Fibroblast of lung (primary cell): ENCODE data around the gene JAG2. TPM values are rescaled to one million over a fixed set of nuclear protein-coding genes. Genes with fewer than 3 reads are reported as not detected.

Experiments
- DNase-seq, 2 donors: peaks; one replicate each; pipeline versions ENCODE4 v3.0.0 to v3.0.0-alpha.2; 2010; ENCODE audit warnings: low read depth in 2 of 2
- H2AFZ ChIP-seq: 2 replicates; pipeline ENCODE4 v1.5.1; 2012; ENCODE audit warnings: low read length, control low read depth, inconsistent platforms
- H3K27ac ChIP-seq: 2 replicates; pipeline ENCODE4 v1.5.1; 2011; ENCODE audit warnings: low read length, control low read depth; ENCODE audit not compliant: insufficient read depth
- H3K27me3 ChIP-seq: 2 replicates; pipeline ENCODE4 v1.5.1; 2011; ENCODE audit warnings: mild to moderate bottlenecking, low read length; ENCODE audit not compliant: control insufficient read depth, insufficient read depth
- H3K36me3 ChIP-seq: 2 replicates; pipeline ENCODE4 v1.5.1; 2011; ENCODE audit warnings: low read length; ENCODE audit not compliant: control insufficient read depth, insufficient read depth
- H3K4me1 ChIP-seq: 2 replicates; pipeline ENCODE4 v1.5.1; 2011; ENCODE audit warnings: low read length; ENCODE audit not compliant: control insufficient read depth, insufficient read depth; ENCODE audit errors: extremely low read depth
- H3K4me2 ChIP-seq: 2 replicates; pipeline ENCODE4 v1.5.1; 2011; ENCODE audit warnings: low read length, control low read depth; ENCODE audit not compliant: insufficient read depth; ENCODE audit errors: extremely low read depth
- H3K4me3 ChIP-seq, 4 experiments: fragments of 200-600 bp in 1 of 4; sonication (generic) in 1 of 4; replicated peaks in 1 of 4; 2 replicates each; pipeline ENCODE4 v1.5.1; 2011 to 2016; ENCODE audit warnings: low read length in 4 of 4, low read depth in 3 of 4, mild to moderate bottlenecking in 3 of 4, control low read depth in 2 of 4, inconsistent platforms in 1 of 4, mixed read lengths in 1 of 4; ENCODE audit not compliant: insufficient read depth in 1 of 4; ENCODE audit errors: control extremely low read depth in 1 of 4
- H3K79me2 ChIP-seq: 2 replicates; pipeline ENCODE4 v1.5.1; 2012; ENCODE audit warnings: mild to moderate bottlenecking, low read length, inconsistent platforms; ENCODE audit not compliant: control insufficient read depth, insufficient read depth
- H3K9ac ChIP-seq: 2 replicates; pipeline ENCODE4 v1.5.1; 2011; ENCODE audit warnings: mild to moderate bottlenecking, low read length, control low read depth; ENCODE audit not compliant: insufficient read depth
- H3K9me3 ChIP-seq: 2 replicates; pipeline ENCODE4 v1.5.1; 2012; ENCODE audit warnings: low read depth, low read length; ENCODE audit not compliant: control insufficient read depth, insufficient read depth
- H4K20me1 ChIP-seq: 2 replicates; pipeline ENCODE4 v1.5.1; 2011; ENCODE audit warnings: low read length; ENCODE audit not compliant: control insufficient read depth, insufficient read depth; ENCODE audit errors: extremely low read depth
- CTCF ChIP-seq, 2 donors: IDR thresholded peaks in 1 of 2; conservative IDR thresholded peaks in 1 of 2; 1 replicate in 1 of 2; 2 replicates in 1 of 2; pipeline ENCODE4 v1.5.1; 2011 to 2012; ENCODE audit warnings: low read length in 2 of 2, control low read depth in 1 of 2, inconsistent platforms in 1 of 2, low read depth in 1 of 2, mild to moderate bottlenecking in 1 of 2
- EZH2 ChIP-seq: IDR thresholded peaks from 2 replicates; pipeline ENCODE4 v1.5.1; 2012; ENCODE audit warnings: low read length, control low read depth, mild to moderate bottlenecking; ENCODE audit errors: missing control alignments
- polyA plus RNA-seq, 2 donors: library from polyadenylated mRNA; depleted of rRNA in 1 of 2; stranded (reverse) in 1 of 2; unstranded in 1 of 2; fragments of >200 nt; gene quantifications; 2 replicates each; pipeline ENCODE4 v1.2.1, GENCODE V29; 2011 to 2012; ENCODE audit warnings: missing spikeins in 1 of 2
- total RNA-seq: library from RNA; depleted of rRNA; stranded (reverse); fragments of >200 nt; gene quantifications from 2 replicates; pipeline ENCODE4 v1.2.1, GENCODE V29; 2014

Gene JAG2
- total and polyA plus RNA-seq, 2 donors (not counting 1 experiment from before 2014, with no cell fraction given), result 0.51 to 1.8 TPM

- peaks cover 2% of the 10 kb centered on the region for H3K4me1 ChIP-seq
- H3K27me3 ChIP-seq, result no peaks in the 10 kb centered on the region
- H3K36me3 ChIP-seq, result no peaks in the 10 kb centered on the region
- H4K20me1 ChIP-seq, result no peaks in the 10 kb centered on the region
- no peak for TF ChIP-seq CTCF (conservative IDR thresholded peaks at IDR 0.05 in 1 of 2, IDR thresholded peaks at IDR 0.05 in 1 of 2; ENCODE audit: low read depth in 1 of 2, low read length in 2 of 2)
- TF ChIP-seq EZH2, result no peak
- no peaks in the 10 kb centered on the region for H3K9me3 ChIP-seq
- no peak overlapping the region for H3K27ac ChIP-seq
- no peak overlapping the region for H3K4me2 ChIP-seq
- H3K79me2 ChIP-seq, result no peaks in the 10 kb centered on the region
- no peak for DNase-seq
- no peak overlapping the region for H3K4me3 ChIP-seq
- no peak overlapping the region for H3K9ac ChIP-seq
- no peak overlapping the region for H2AFZ ChIP-seq
Observed at GRCh38 chr14:105201925-105202513, 33.4 kb upstream of the JAG2 start.

GRCh38 chr14:105201156-105201924 lies 32.8 kb upstream of the JAG2 start:
- H3K4me2 ChIP-seq, result no peak overlapping the region
- no peak overlapping the region for H3K9ac ChIP-seq
- no peaks in the 10 kb centered on the region for H3K9me3 ChIP-seq
- H3K4me3 ChIP-seq, result no peak overlapping the region
- H3K4me1 ChIP-seq, result peaks cover 2% of the 10 kb centered on the region
- TF ChIP-seq CTCF (conservative IDR thresholded peaks at IDR 0.05 in 1 of 2, IDR thresholded peaks at IDR 0.05 in 1 of 2; ENCODE audit: low read depth in 1 of 2, low read length in 2 of 2), result no peak
- TF ChIP-seq EZH2, result no peak
- no peak overlapping the region for H3K27ac ChIP-seq
- DNase-seq, result no peak
- H3K27me3 ChIP-seq, result peaks cover 2% of the 10 kb centered on the region
- H3K79me2 ChIP-seq, result no peaks in the 10 kb centered on the region
- H2AFZ ChIP-seq, result no peak overlapping the region
- H4K20me1 ChIP-seq, result no peaks in the 10 kb centered on the region
- no peaks in the 10 kb centered on the region for H3K36me3 ChIP-seq

DNA sequence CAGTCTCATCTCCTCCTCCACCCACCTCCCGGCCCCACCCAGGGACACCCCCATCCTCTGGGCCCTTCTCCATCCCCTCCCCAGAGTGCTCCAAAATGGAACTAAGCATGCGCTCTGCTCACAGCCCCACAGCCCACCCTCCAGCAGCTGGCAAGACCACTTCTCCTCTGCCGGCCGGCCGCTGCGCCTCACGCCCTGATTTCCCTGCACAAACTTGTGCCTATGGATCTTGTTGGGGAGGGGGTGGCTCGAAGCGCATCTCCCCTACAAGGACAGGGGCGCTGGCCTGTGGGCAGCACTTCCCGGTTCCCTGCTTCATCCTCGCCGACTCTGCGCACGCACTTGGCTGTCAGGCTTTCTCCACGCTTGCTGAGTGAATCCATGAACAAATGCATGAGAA lies 32.1 kb upstream of the JAG2 start:
- peaks cover 9% of the 10 kb centered on the region for H3K27me3 ChIP-seq
- no peaks in the 10 kb centered on the region for H3K36me3 ChIP-seq
- no peak overlapping the region for H3K27ac ChIP-seq
- H4K20me1 ChIP-seq, result no peaks in the 10 kb centered on the region
- no peak overlapping the region for H2AFZ ChIP-seq
- H3K79me2 ChIP-seq, result no peaks in the 10 kb centered on the region
- no peak overlapping the region for H3K4me2 ChIP-seq
- no peak overlapping the region for H3K9ac ChIP-seq
- H3K9me3 ChIP-seq, result no peaks in the 10 kb centered on the region
- TF ChIP-seq EZH2 (no peak), CTCF (conservative IDR thresholded peaks at IDR 0.05 in 1 of 2, IDR thresholded peaks at IDR 0.05 in 1 of 2; ENCODE audit: low read depth in 1 of 2, low read length in 2 of 2) (no peak)
- no peak for DNase-seq
- no peak overlapping the region for H3K4me3 ChIP-seq
- H3K4me1 ChIP-seq, result peaks cover 2% of the 10 kb centered on the region
